NT2/D1 (cell line): Measurements from ENCODE around the gene TACC3.

ENCODE experiments used
- YY1 ChIP-seq: IDR thresholded peaks from 2 replicates; pipeline ENCODE4 v1.6.1; 2011; ENCODE audit not compliant: insufficient read length, insufficient read depth
- ZNF274 ChIP-seq: IDR thresholded peaks from 2 replicates; pipeline ENCODE4 v1.6.1; 2011; ENCODE audit warnings: mild to moderate bottlenecking, low read depth, low read length

DNA sequence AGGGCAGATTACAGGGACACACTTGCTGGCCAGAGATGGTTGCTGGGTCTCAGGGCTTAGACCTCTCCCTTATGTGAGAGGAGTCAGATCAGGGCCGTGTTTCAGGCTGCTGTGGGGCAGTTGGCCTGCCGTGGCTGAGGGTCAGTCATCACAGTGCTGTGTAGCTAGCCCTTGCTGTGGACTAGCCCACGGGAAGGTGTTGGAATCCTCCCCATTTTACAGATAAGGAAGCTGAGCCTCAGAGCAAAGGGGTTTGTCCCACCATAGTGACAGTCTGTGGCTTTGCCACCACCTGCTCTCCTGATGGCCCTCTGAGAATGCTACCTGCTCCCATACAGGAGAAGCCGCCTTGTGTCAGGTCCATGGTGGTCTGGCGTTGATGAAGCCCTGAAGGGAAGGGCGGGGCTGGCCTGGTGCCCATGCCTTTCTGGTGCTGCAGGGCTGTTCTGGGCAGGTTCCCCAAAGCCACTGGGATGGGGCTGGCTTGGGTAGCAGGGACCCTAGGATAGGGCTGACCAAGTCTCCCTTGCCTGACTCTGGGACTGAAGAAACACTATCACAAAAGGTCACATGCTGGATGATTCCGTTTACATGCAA, 34.8 kb upstream of the TACC3 start:
- TF ChIP-seq ZNF274: no peak
- no peak for TF ChIP-seq YY1
